NCI-H1694 treated with DMSO at 0.1 percent for 48 hours (cell line): ENCODE results near the gene FRYL.

Source experiments
- DNase-seq: peaks from one replicate; lab custom pipeline; 2025; lab: John Stamatoyannopoulos, UW

The FRYL gene

GRCh38 chr4:48557478-48557877 lies 222.6 kb downstream of the FRYL start:
- no peak for DNase-seq

GRCh38 chr4:48556268-48556667 lies 223.8 kb downstream of the FRYL start:
- no peak for DNase-seq

- DNase-seq, result no peak
Measured at GRCh38 chr4:48554606-48555005, 225.5 kb downstream of the FRYL start.

GRCh38 chr4:48553720-48554119 lies 226.4 kb downstream of the FRYL start:
- no peak for DNase-seq

- no peak for DNase-seq
Measured at GRCh38 chr4:48546336-48546735, 233.7 kb downstream of the FRYL start.

GRCh38 chr4:48543796-48544195 lies 236.3 kb downstream of the FRYL start:
- no peak for DNase-seq

GRCh38 chr4:48542888-48543287 lies 237.2 kb downstream of the FRYL start:
- DNase-seq, result no peak

- DNase-seq, result no peak
Measured at GRCh38 chr4:48539597-48539996, 240.5 kb downstream of the FRYL start.

GRCh38 chr4:48538358-48538757 lies 241.7 kb downstream of the FRYL start:
- no peak for DNase-seq

GRCh38 chr4:48526406-48526805 lies 253.7 kb downstream of the FRYL start:
- no peak for DNase-seq

- no peak for DNase-seq
Measured at GRCh38 chr4:48518143-48518542, 261.9 kb downstream of the FRYL start.

GRCh38 chr4:48509543-48509942 lies 270.5 kb downstream of the FRYL start:
- no peak for DNase-seq

GRCh38 chr4:48506716-48507115 lies 273.4 kb downstream of the FRYL start:
- no peak for DNase-seq

- no peak for DNase-seq
Measured at GRCh38 chr4:48504352-48504751, 275.7 kb downstream of the FRYL start.

GRCh38 chr4:48504026-48504330 lies 276.1 kb downstream of the FRYL start:
- no peak for DNase-seq

- no peak for DNase-seq
Measured at GRCh38 chr4:48503233-48504025, 276.6 kb downstream of the FRYL start.

GRCh38 chr4:48499551-48500066 lies 280.5 kb downstream of the FRYL start:
- DNase-seq, result no peak

GRCh38 chr4:48498895-48499294 lies 281.2 kb downstream of the FRYL start:
- no peak for DNase-seq

GRCh38 chr4:48495941-48496340 lies 284.1 kb downstream of the FRYL start:
- DNase-seq, result no peak

GRCh38 chr4:48493452-48494100 lies 286.5 kb downstream of the FRYL start:
- DNase-seq, result no peak

- DNase-seq, result no peak
Measured at GRCh38 chr4:48491514-48492176, 288.4 kb downstream of the FRYL start.

GRCh38 chr4:48490680-48491513 lies 289.2 kb downstream of the FRYL start:
- no peak for DNase-seq
